BLaER1 (cell line): ENCODE measurements around the gene BOC.

Experiments
- H3K27ac ChIP-seq: shearing (Covaris generic); formaldehyde crosslinking; 2 replicates; pipeline ENCODE4 v1.8.1; 2022
- H3K27me3 ChIP-seq: shearing (Covaris generic); formaldehyde crosslinking; 2 replicates; pipeline ENCODE4 v1.8.1; 2022
- H3K36me3 ChIP-seq: shearing (Covaris generic); formaldehyde crosslinking; 2 replicates; pipeline ENCODE4 v1.8.1; 2022
- H3K4me1 ChIP-seq: shearing (Covaris generic); formaldehyde crosslinking; 2 replicates; pipeline ENCODE4 v1.8.1; 2022
- H3K4me2 ChIP-seq: shearing (Covaris generic); formaldehyde crosslinking; 2 replicates; pipeline ENCODE4 v1.8.1; 2022
- H3K4me3 ChIP-seq: shearing (Covaris generic); formaldehyde crosslinking; 2 replicates; pipeline ENCODE4 v1.8.1; 2022
- H3K9ac ChIP-seq: shearing (Covaris generic); formaldehyde crosslinking; 2 replicates; pipeline ENCODE4 v1.8.1; 2022
- H3K9me3 ChIP-seq: shearing (Covaris generic); formaldehyde crosslinking; 2 replicates; pipeline ENCODE4 v1.8.1; 2022
- H4K20me1 ChIP-seq: shearing (Covaris generic); formaldehyde crosslinking; 2 replicates; pipeline ENCODE4 v1.8.1; 2022
- Cebpa-rat ChIP-seq: shearing (Covaris generic); IDR thresholded peaks from 2 replicates; pipeline ENCODE4 v1.8.1; 2022

Gene BOC

GRCh38 chr3:113212844-113213375 is 1.6 kb downstream of the BOC start:
- H3K4me1 ChIP-seq: no peaks in the 10 kb centered on the region
- H3K9ac ChIP-seq: no peak overlapping the region
- no peak overlapping the region for H3K4me2 ChIP-seq
- H3K27me3 ChIP-seq: peaks cover 48% of the 10 kb centered on the region
- no peak for TF ChIP-seq Cebpa-rat
- no peak overlapping the region for H3K4me3 ChIP-seq
- H3K36me3 ChIP-seq: no peaks in the 10 kb centered on the region
- no peaks in the 10 kb centered on the region for H4K20me1 ChIP-seq
- H3K9me3 ChIP-seq: peaks cover 27% of the 10 kb centered on the region
- H3K27ac ChIP-seq: no peak overlapping the region

DNA sequence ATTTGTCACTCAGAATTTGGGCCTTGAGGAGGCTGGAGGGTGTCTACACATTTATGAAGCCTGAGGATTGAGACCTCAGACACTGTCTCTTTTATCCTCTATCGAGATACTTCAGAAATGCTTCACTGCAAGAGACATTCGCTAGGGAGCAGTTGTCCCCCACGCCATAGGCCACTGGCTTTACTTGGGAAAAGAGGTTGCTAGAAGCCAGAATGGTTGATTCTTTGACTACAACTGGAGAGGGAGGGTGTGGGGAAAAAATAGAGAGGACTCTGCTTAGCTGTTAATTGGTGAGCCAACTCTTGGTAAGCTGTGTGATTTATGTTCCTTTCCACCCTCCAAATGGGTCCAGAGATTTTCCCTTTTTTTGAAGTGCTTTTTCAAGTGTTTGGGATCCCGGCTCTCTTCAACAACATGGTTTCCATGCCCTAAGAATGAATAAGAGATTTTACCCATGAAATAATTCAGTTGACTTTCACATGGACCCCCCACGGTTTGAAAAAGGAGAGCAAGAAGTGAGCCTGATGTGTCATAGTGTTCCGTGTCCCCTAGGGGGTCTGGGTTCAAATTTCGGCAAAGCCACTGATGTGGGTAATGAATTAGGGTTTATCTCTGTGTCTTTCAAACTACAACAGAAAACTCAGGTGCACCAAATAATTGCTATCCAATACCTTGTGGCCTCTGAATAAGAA is 2.7 kb downstream of the BOC start:
- Histone ChIP-seq H3K9me3 (peaks cover 27% of the 10 kb centered on the region), H3K36me3 (no peaks in the 10 kb centered on the region), H3K27me3 (peaks cover 48% of the 10 kb centered on the region), H3K9ac (no peak overlapping the region), H4K20me1 (no peaks in the 10 kb centered on the region), H3K27ac (no peak overlapping the region), H3K4me1 (no peaks in the 10 kb centered on the region), H3K4me2 (no peak overlapping the region), H3K4me3 (no peak overlapping the region)
- no peak for TF ChIP-seq Cebpa-rat

GRCh38 chr3:113214917-113215595 is 3.7 kb downstream of the BOC start:
- no peak overlapping the region for H3K27ac ChIP-seq
- no peak overlapping the region for H3K4me3 ChIP-seq
- H4K20me1 ChIP-seq: no peaks in the 10 kb centered on the region
- peaks cover 44% of the 10 kb centered on the region for H3K27me3 ChIP-seq
- H3K36me3 ChIP-seq: no peaks in the 10 kb centered on the region
- TF ChIP-seq Cebpa-rat: no peak
- H3K4me2 ChIP-seq: no peak overlapping the region
- H3K9ac ChIP-seq: no peak overlapping the region
- no peaks in the 10 kb centered on the region for H3K4me1 ChIP-seq
- peaks cover 27% of the 10 kb centered on the region for H3K9me3 ChIP-seq

GRCh38 chr3:113216393-113216792 is 5.0 kb downstream of the BOC start:
- no peak for TF ChIP-seq Cebpa-rat
- no peak overlapping the region for H3K27ac ChIP-seq

GRCh38 chr3:113218011-113218680 is 6.8 kb downstream of the BOC start:
- Histone ChIP-seq H3K4me1 (peaks cover 15% of the 10 kb centered on the region), H3K27ac (no peak overlapping the region), H3K4me3 (no peak overlapping the region), H3K9me3 (peaks cover 2% of the 10 kb centered on the region; the same call in 1 of the 2 replicates), H3K9ac (no peak overlapping the region), H3K27me3 (peaks cover 13% of the 10 kb centered on the region), H3K4me2 (no peak overlapping the region), H3K36me3 (no peaks in the 10 kb centered on the region), H4K20me1 (no peaks in the 10 kb centered on the region)
- TF ChIP-seq Cebpa-rat: no peak

More at GRCh38 chr3:113216393-113216792, 5.0 kb downstream of the BOC start:
- H3K4me1 ChIP-seq: no peaks in the 10 kb centered on the region
- peaks cover 31% of the 10 kb centered on the region for H3K27me3 ChIP-seq
- no peak overlapping the region for H3K4me3 ChIP-seq
- H3K4me2 ChIP-seq: no peak overlapping the region
- H3K9me3 ChIP-seq: peaks cover 19% of the 10 kb centered on the region
- no peaks in the 10 kb centered on the region for H4K20me1 ChIP-seq
- no peak overlapping the region for H3K9ac ChIP-seq
- H3K36me3 ChIP-seq: no peaks in the 10 kb centered on the region

DNA sequence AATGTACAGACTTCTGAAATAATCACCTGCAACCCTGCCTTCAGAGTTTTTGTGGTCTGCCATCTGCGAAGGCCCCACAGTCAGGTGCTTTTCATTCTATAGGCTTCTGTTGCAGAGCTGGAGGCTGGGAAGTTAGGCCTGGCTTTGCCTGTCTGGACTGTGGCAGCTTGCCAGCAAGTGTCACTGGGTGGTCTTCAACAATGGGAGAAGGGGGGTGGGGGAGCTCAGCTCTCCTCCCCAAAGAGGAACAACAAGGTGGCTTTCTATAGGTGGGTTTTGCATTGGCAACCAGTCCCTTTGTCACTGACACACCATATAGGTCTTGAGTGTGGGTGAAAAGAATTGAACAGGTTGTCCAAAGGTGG is 7.3 kb downstream of the BOC start:
- Histone ChIP-seq H3K4me2 (no peak overlapping the region), H3K9me3 (no peaks in the 10 kb centered on the region), H3K4me1 (peaks cover 20% of the 10 kb centered on the region), H4K20me1 (no peaks in the 10 kb centered on the region), H3K27me3 (peaks cover 8% of the 10 kb centered on the region), H3K27ac (no peak overlapping the region), H3K4me3 (no peak overlapping the region), H3K36me3 (no peaks in the 10 kb centered on the region), H3K9ac (no peak overlapping the region)
- TF ChIP-seq Cebpa-rat: no peak

- Histone ChIP-seq H3K9ac (no peak overlapping the region), H4K20me1 (no peaks in the 10 kb centered on the region), H3K4me2 (no peak overlapping the region), H3K27me3 (no peaks in the 10 kb centered on the region), H3K27ac (no peak overlapping the region), H3K4me3 (no peak overlapping the region), H3K4me1 (peaks cover 29% of the 10 kb centered on the region), H3K9me3 (no peaks in the 10 kb centered on the region), H3K36me3 (no peaks in the 10 kb centered on the region)
- TF ChIP-seq Cebpa-rat: no peak
These were observed 8.4 kb downstream of the BOC start for GRCh38 chr3:113219605-113220300.

DNA sequence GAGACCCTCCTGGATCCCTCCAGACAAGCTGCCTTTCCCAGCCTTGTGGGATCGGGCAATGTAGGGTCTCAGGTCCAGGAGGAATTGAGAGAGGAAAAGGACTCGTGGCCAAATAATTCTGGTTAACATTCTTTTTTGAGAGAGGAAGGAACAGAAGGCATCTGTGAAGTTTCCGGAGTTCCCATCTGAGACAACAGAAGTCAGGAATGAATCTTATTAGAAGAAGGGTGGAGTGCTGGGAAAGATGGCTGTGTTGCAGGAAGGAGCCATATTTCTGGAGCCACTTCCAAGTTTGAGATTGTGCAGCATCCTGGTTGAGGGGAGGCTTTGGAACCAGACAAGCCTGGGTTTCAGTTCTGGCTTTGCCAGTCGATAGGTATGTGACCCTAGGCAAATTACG is 9.4 kb downstream of the BOC start:
- Histone ChIP-seq H3K9me3 (no peaks in the 10 kb centered on the region), H3K36me3 (no peaks in the 10 kb centered on the region), H3K4me2 (no peak overlapping the region), H3K9ac (no peak overlapping the region), H4K20me1 (no peaks in the 10 kb centered on the region), H3K4me1 (peaks cover 29% of the 10 kb centered on the region), H3K27me3 (no peaks in the 10 kb centered on the region), H3K4me3 (no peak overlapping the region), H3K27ac (no peak overlapping the region)
- no peak for TF ChIP-seq Cebpa-rat

GRCh38 chr3:113221721-113222257 is 10.4 kb downstream of the BOC start:
- no peaks in the 10 kb centered on the region for H3K27me3 ChIP-seq
- H3K4me2 ChIP-seq: peak overlapping the region; percentile 82; the same call in 1 of the 2 replicates
- H3K27ac ChIP-seq: no peak overlapping the region
- peaks cover 29% of the 10 kb centered on the region for H3K4me1 ChIP-seq
- no peak overlapping the region for H3K4me3 ChIP-seq
- H3K9ac ChIP-seq: no peak overlapping the region
- no peaks in the 10 kb centered on the region for H4K20me1 ChIP-seq
- no peak for TF ChIP-seq Cebpa-rat
- no peaks in the 10 kb centered on the region for H3K36me3 ChIP-seq
- H3K9me3 ChIP-seq: no peaks in the 10 kb centered on the region
